NCI-H1092 (cell line): ENCODE data around the gene IGSF5.

Experiments used
- DNase-seq: peaks from one replicate; lab custom pipeline; 2025; lab: John Stamatoyannopoulos, UW

IGSF5 gene

DNA sequence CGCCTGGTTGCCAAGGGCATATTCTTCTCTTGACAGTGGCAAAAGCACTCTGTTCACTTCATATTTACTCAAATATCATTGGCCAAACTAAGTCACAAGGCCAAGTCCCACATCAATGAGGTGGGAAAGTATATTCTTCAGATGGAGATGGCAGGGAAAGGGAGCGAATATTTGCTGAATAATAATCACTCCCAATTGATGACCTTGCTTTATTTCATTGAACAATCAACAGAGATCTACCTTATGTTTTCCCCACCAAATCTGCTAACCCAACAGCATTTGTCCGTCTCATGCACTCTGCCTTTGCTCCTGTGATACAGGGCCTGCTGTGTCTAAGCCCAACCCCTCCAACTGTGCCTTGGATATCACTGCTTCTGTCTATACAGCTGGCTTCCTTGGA lies 77.1 kb downstream of the IGSF5 start:
- DNase-seq = no peak

DNA sequence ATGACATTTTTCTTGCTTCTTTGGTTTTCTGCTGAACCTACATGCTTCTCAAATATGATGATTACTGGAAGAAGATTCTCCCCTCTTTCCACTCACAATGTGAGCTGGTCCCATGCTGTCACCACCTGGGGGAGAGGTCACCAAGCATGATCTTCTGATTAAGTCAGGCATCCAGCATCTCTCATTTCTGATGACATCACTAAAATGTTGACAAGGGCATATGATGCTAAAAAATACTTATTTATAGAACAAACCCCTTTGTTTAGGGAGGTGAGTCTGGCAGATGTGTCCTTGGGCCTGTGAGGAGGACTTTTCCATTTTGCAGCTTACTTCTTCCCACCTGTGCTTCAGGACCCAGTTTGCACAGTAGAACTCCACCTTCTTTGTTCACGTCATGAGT lies 80.3 kb downstream of the IGSF5 start:
- DNase-seq = no peak

DNA sequence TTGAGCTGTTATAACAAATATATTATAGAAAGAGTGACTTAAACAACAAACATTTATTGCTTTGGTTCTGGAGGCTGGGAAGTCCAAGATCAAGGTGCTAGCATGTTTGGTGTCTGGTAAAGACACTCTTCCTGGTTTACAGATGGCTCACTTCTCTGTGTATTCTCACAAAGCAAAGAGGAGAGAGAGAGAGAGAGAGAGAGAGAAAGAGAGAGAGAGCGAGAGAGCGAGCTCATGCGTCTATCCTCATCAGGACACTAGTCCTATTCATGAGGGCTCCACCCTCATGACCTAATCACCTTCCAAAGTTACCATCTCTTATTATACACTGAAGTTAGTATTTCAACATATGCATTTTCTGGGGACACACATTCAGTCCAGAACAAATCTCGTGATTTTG lies 89.6 kb downstream of the IGSF5 start:
- no peak for DNase-seq

DNA sequence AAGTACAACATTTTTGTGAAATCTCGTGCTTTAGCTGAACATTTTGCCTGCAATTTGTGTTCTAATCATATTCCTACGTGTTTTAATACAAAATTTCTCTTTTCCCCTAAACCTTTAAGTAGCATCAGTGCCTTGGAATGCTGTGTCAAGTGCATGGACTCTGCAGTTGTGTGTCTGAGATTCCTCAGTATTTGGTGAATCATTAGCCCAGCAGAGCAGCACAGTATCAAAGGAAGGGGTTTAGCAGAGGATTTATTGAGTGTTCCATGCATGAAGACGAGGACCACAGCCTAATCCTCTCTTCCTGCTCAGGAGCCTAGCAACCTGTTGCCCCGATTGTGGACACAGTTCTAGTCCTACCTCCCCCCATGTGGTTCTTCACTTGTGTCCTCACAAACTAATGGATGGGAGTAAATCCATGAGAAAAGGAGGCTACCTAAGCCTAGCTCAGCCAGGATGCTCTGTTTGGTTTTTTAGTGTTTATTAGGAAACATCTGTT lies 92.9 kb downstream of the IGSF5 start:
- DNase-seq = no peak

GRCh38 chr21:39840373-39841097 lies 95.6 kb downstream of the IGSF5 start:
- DNase-seq = peak; percentile 8

GRCh38 chr21:39842741-39843459 lies 97.9 kb downstream of the IGSF5 start:
- no peak for DNase-seq

- no peak for DNase-seq
Observed at GRCh38 chr21:39843483-39843882, 98.5 kb downstream of the IGSF5 start.

DNA sequence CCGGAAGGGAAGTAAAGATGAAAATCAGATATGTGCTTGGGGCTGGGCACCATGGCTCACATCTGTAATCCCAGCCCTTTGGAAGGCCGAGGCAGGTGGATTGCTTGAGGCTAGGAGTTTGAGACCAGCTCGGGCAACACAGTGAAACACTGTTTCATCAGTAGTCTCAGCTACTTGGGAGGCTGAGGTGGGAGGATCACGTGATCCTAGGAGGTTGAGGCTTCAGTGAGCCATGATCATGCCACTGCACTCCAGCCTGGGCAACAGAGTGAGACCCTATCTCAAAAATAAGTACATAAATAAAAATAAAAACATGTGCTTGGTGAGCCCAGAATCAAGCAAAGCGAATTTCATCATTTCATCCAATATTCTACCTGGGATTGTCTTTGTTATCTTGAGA lies 98.9 kb downstream of the IGSF5 start:
- no peak for DNase-seq

DNA sequence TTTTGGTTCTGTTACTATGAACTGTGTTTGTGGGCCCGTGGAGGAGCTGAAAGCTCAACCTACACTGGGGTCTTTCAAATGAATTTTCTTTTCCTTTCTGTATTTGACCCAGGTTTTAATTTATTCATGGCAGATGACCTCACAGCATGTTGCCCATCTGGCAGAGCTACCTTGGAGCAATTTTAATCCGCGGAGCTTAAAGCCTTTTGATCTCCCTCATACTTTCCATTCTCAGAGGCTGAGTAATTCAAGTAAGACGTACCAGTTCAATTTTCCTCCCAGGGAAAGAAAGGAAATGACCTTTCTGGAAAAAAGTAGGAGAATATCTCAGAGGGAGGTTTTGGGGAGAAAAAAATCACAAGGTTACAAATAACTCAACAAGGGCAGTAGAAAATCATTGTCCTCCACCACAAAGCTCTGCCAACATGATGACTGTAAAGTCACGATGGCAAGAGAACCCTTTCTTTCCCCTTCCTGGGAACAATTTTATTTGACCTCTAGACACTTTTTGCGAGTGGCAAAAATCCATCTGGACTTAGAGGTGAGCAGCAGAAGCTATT lies 100.7 kb downstream of the IGSF5 start:
- DNase-seq = no peak

GRCh38 chr21:39847877-39848276 lies 102.9 kb downstream of the IGSF5 start:
- no peak for DNase-seq

GRCh38 chr21:39849014-39849655 lies 104.2 kb downstream of the IGSF5 start:
- no peak for DNase-seq

DNA sequence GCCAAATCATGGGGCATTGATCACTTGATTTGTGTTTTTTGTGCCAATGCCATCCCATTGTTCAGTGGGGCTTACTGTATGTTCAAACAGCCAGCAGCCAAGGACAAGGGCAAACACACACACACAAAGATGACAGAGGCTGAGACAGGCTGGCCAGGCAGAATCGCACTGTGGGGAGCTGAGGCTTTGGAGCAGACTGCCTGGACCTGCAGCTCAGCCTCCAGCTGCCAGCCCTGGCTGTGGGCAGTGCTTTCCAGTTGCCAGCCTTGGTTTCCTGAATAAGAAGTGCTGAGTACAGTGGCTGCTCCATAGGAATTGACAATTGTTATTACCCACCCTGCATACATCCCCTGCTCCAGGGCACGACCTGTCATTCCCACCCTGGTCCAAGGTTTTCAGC lies 105.3 kb downstream of the IGSF5 start:
- DNase-seq = no peak

GRCh38 chr21:39851002-39851618 lies 106.1 kb downstream of the IGSF5 start:
- no peak for DNase-seq
